Vagina (tissue), 2 donors: Measurements from ENCODE around the gene TES. TPM values are rescaled to one million over a fixed set of nuclear protein-coding genes. Genes with fewer than 3 reads are reported as not detected.

Experiments
- DNase-seq, 2 donors: peaks; one replicate each; pipeline ENCODE4 v3.0.0-alpha.2; 2017; ENCODE audit errors: extremely low spot score in 2 of 2
- H3K27ac ChIP-seq: fragments of 200-600 bp; sonication (generic); one replicate; pipeline ENCODE4 v1.5.1; 2019
- H3K27me3 ChIP-seq: fragments of 200-600 bp; sonication (generic); one replicate; pipeline ENCODE4 v1.5.1; 2019
- H3K36me3 ChIP-seq, 2 donors: fragments of 200-600 bp; sonication (generic); one replicate each; pipeline ENCODE4 v1.5.1; 2017 to 2019
- H3K4me1 ChIP-seq: fragments of 200-600 bp; sonication (generic); one replicate; pipeline ENCODE4 v1.5.1; 2019
- H3K4me3 ChIP-seq, 2 donors: fragments of 200-600 bp; sonication (generic); 1 replicate in 1 of 2; 2 replicates in 1 of 2; pipeline ENCODE4 v1.5.1; 2016 to 2019
- H3K9me3 ChIP-seq: fragments of 200-600 bp; sonication (generic); one replicate; pipeline ENCODE4 v1.5.1; 2019
- CTCF ChIP-seq, 3 experiments: fragments of 450-650 bp in 2 of 3; fragments of 200-600 bp in 1 of 3; sonication (generic) in 1 of 3; IDR thresholded peaks; one replicate each; pipeline ENCODE4 v1.5.1; 2017 to 2019; ENCODE audit warnings: antibody characterized with exemption in 3 of 3, mild to moderate bottlenecking in 2 of 3, moderate library complexity in 2 of 3
- POLR2A ChIP-seq, 2 donors: fragments of 450-650 bp; IDR thresholded peaks; one replicate each; pipeline ENCODE4 v1.6.1; 2017; ENCODE audit warnings: antibody characterized with exemption in 2 of 2, mild to moderate bottlenecking in 2 of 2, moderate library complexity in 2 of 2
- POLR2AphosphoS5 ChIP-seq, 2 donors: sonication (generic); formaldehyde crosslinking; IDR thresholded peaks; one replicate each; pipeline ENCODE4 v1.9.0; 2017; ENCODE audit warnings: antibody characterized with exemption in 2 of 2, mild to moderate bottlenecking in 2 of 2, low read depth in 1 of 2; ENCODE audit not compliant: insufficient read depth in 1 of 2
- intact Hi-C: fragments of 100-400 bp; cut with DNase I; formaldehyde crosslinking; loops from one replicate; pipeline ENCODE4 v1.15.1; 2023
- total RNA-seq: library from RNA; depleted of rRNA; stranded (reverse); fragments of >200 nt; gene quantifications from one replicate; pipeline ENCODE4 v1.2.3, GENCODE V29; 2016

TES gene
- total RNA-seq, 1 donor from 2014 or later = 87.7 TPM

DNA sequence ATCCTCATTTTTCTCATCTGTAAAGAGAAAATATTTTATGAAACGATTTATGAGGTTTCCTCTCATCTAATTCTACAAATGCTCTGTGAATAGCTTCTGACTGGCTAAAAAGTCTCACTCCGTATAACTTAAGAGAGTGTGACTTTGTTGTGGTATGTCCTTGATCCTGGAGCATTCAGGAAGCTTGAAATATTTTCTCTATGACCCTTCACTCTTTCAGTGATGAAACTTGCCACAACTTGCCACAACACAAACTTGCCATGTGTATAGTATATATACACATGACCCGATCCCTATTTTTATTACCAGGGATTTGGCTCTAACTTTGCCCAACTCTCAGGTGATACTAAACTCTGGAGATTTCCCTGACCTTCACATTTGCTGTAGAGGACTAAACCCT lies 74.1 kb downstream of the TES start:
- intact Hi-C loops = no loop called here
- Histone ChIP-seq H3K9me3 (no peaks in the 10 kb centered on the region), H3K27ac (no peak overlapping the region), H3K27me3 (no peaks in the 10 kb centered on the region), H3K4me3 (no peak overlapping the region), H3K36me3 (no peaks in the 10 kb centered on the region), H3K4me1 (no peaks in the 10 kb centered on the region)
- no peak for DNase-seq
- TF ChIP-seq CTCF (IDR thresholded peaks at IDR 0.05) = no peak
- TF ChIP-seq POLR2A (IDR thresholded peaks at IDR 0.05) = no peak

DNA sequence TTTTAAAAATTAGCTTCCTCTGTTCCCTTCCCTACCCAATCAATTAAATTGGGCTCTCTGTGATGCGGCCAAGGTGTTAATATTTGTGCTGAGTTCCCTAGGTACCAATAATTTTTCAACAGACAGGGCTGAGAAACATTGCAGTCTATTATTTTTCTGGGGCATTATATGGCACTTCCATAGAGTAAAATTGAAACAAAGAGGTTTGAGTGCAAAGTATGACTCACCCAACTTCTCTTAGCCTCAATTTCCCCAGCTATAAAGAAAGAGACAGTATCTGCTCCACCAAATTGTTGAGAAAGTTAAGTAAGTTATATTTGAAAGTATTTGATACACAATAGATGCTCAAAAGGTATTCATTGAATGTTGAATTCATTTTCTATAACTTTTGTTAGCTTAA lies 74.9 kb downstream of the TES start:
- TF ChIP-seq POLR2A (IDR thresholded peaks at IDR 0.05) (no peak), CTCF (IDR thresholded peaks at IDR 0.05) (no peak)
- no peaks in the 10 kb centered on the region for H3K36me3 ChIP-seq
- DNase-seq = no peak
- H3K27ac ChIP-seq = no peak overlapping the region
- H3K27me3 ChIP-seq = no peaks in the 10 kb centered on the region
- no peaks in the 10 kb centered on the region for H3K4me1 ChIP-seq
- H3K4me3 ChIP-seq = no peak overlapping the region
- intact Hi-C loops = no loop called here
- H3K9me3 ChIP-seq = no peaks in the 10 kb centered on the region

DNA sequence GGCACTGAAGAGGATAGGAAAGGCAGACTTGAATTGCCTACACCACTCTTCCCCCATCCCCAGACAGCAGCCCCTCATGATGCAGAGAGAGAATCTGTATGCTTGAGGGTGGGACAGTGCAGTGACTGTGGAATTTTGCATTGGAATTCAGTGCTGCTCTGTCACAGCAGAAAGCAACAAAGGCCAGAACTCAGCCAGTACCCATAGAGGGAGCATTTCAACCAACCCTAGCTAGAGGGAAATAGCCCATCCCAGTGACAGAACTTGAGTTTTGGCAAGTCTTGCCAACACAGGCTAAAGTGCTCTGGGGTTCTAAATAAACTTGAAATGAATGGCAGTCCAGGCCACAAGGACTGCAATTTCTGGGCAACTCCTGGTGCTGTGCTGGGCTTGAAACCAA lies 80.4 kb downstream of the TES start:
- Histone ChIP-seq H3K36me3 (no peaks in the 10 kb centered on the region), H3K27me3 (no peaks in the 10 kb centered on the region), H3K4me3 (no peak overlapping the region), H3K9me3 (no peaks in the 10 kb centered on the region), H3K4me1 (no peaks in the 10 kb centered on the region), H3K27ac (no peak overlapping the region)
- TF ChIP-seq POLR2A (IDR thresholded peaks at IDR 0.05) = no peak
- TF ChIP-seq CTCF (IDR thresholded peaks at IDR 0.05) = no peak
- TF ChIP-seq POLR2AphosphoS5 (IDR thresholded peaks at IDR 0.05; ENCODE audit: insufficient read depth in 1 of 2, low read depth in 1 of 2) = no peak
- no peak for DNase-seq
- intact Hi-C loops = no loop called here

GRCh38 chr7:116291937-116292336 lies 81.6 kb downstream of the TES start:
- DNase-seq = no peak
- H3K4me3 ChIP-seq = no peak overlapping the region
- TF ChIP-seq POLR2AphosphoS5 (IDR thresholded peaks at IDR 0.05; ENCODE audit: insufficient read depth in 1 of 2, low read depth in 1 of 2) (no peak), CTCF (IDR thresholded peaks at IDR 0.05) (no peak)
- H3K36me3 ChIP-seq = no peaks in the 10 kb centered on the region
- no peaks in the 10 kb centered on the region for H3K9me3 ChIP-seq
- H3K27me3 ChIP-seq = no peaks in the 10 kb centered on the region
- intact Hi-C loops = no loop called here
- H3K27ac ChIP-seq = no peak overlapping the region
- H3K4me1 ChIP-seq = no peaks in the 10 kb centered on the region

DNA sequence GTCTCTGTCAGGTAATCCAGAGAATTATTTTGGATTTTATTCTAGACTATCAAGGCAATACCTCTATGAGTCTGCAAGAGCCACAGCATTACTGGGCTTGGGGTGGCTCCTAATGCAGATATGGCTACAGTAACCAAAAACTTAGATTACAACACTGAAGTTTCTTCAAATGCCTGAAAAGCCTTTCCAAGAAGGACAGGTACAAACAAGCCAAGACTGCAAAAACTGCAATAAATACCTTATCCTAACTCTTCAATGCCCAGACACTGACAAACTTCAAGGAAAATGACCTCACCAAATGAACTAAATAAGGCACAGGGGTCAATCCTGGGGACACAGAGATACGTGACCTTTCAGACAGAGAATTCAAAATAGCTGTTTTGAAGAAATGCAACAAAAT lies 82.0 kb downstream of the TES start:
- Histone ChIP-seq H3K4me3 (no peak overlapping the region), H3K27me3 (no peaks in the 10 kb centered on the region), H3K36me3 (no peaks in the 10 kb centered on the region), H3K27ac (no peak overlapping the region), H3K9me3 (no peaks in the 10 kb centered on the region), H3K4me1 (no peaks in the 10 kb centered on the region)
- TF ChIP-seq POLR2AphosphoS5 (IDR thresholded peaks at IDR 0.05; ENCODE audit: insufficient read depth in 1 of 2, low read depth in 1 of 2) (no peak), POLR2A (IDR thresholded peaks at IDR 0.05) (no peak), CTCF (IDR thresholded peaks at IDR 0.05) (no peak)
- intact Hi-C loops = no loop called here
- no peak for DNase-seq
